Measurements from ENCODE around the gene FUBP1.
"Not testable (repeated sequence)": the region's sequence is repeated elsewhere in the genome, so short reads cannot be mapped to it uniquely, and the experiment has no call there.

FUBP1 gene

GRCh38 chr1:77986810-77987209 is 7.9 kb upstream of the FUBP1 start:
- DNase-seq, result no peak

- no peak for DNase-seq
Observed at GRCh38 chr1:77984629-77985028, 5.8 kb upstream of the FUBP1 start.

GRCh38 chr1:77983997-77984355 is 5.1 kb upstream of the FUBP1 start:
- no peak for DNase-seq

GRCh38 chr1:77983352-77983996 is 4.6 kb upstream of the FUBP1 start:
- not testable (repeated sequence) for DNase-seq

- peak; percentile 54 for DNase-seq
Observed at GRCh38 chr1:77978293-77978968, 441 bp downstream of the FUBP1 start.

GRCh38 chr1:77977989-77978292 is 931 bp downstream of the FUBP1 start:
- no peak for DNase-seq

- no peak for DNase-seq
Observed at GRCh38 chr1:77976433-77977076, 2.3 kb downstream of the FUBP1 start.

- DNase-seq, result no peak
Observed at GRCh38 chr1:77975907-77976306, 3.0 kb downstream of the FUBP1 start.

GRCh38 chr1:77975386-77975785 is 3.5 kb downstream of the FUBP1 start:
- no peak for DNase-seq

GRCh38 chr1:77972080-77972479 is 6.8 kb downstream of the FUBP1 start:
- no peak for DNase-seq

GRCh38 chr1:77970192-77970591 is 8.7 kb downstream of the FUBP1 start:
- DNase-seq, result no peak

GRCh38 chr1:77966291-77966690 is 12.6 kb downstream of the FUBP1 start:
- no peak for DNase-seq

GRCh38 chr1:77961392-77961791 is 17.5 kb downstream of the FUBP1 start:
- no peak for DNase-seq

- no peak for DNase-seq
Observed at GRCh38 chr1:77958850-77959249, 20.0 kb downstream of the FUBP1 start.

- no peak for DNase-seq
Observed at GRCh38 chr1:77958391-77958790, 20.5 kb downstream of the FUBP1 start.

GRCh38 chr1:77956464-77956863 is 22.4 kb downstream of the FUBP1 start:
- no peak for DNase-seq

- DNase-seq, result no peak
Observed at GRCh38 chr1:77955709-77956108, 23.2 kb downstream of the FUBP1 start.

GRCh38 chr1:77954521-77954920 is 24.4 kb downstream of the FUBP1 start:
- no peak for DNase-seq

GRCh38 chr1:77953907-77954306 is 25.0 kb downstream of the FUBP1 start:
- DNase-seq, result no peak

- no peak for DNase-seq
Observed at GRCh38 chr1:77951328-77951727, 27.5 kb downstream of the FUBP1 start.

- DNase-seq, result no peak
Observed at GRCh38 chr1:77950873-77951272, 28.0 kb downstream of the FUBP1 start.

GRCh38 chr1:77948841-77949424 is 29.9 kb downstream of the FUBP1 start:
- DNase-seq, result no peak

- no peak for DNase-seq
Observed at GRCh38 chr1:77945345-77945744, 33.5 kb downstream of the FUBP1 start.

Measured in stimulated activated CD4-positive, alpha-beta T cell treated with anti-CD3 and anti-CD28 coated beads, Interleukin-4, amount 100 ng/mL, for 1 hour (primary cell).